Endodermal cell (in vitro differentiated cells): ENCODE measurements around the gene BICD1. TPM values are rescaled to one million over a fixed set of nuclear protein-coding genes. Genes with fewer than 3 reads are reported as not detected.

Experiments
- DNase-seq: peaks from one replicate; pipeline ENCODE4 v3.0.0-alpha.2; 2017
- H3K27ac ChIP-seq: 2 replicates; pipeline ENCODE4 v1.5.1; 2013; ENCODE audit warnings: mild to moderate bottlenecking, low read depth, low read length, moderate library complexity
- H3K27me3 ChIP-seq: 2 replicates; pipeline ENCODE4 v1.6.1; 2013; ENCODE audit warnings: mild to moderate bottlenecking, low read length, moderate library complexity; ENCODE audit not compliant: insufficient read depth, control insufficient read depth, poor library complexity, severe bottlenecking
- H3K36me3 ChIP-seq: 2 replicates; pipeline ENCODE4 v1.7.0; 2013; ENCODE audit warnings: mild to moderate bottlenecking, low read length, moderate library complexity; ENCODE audit not compliant: control insufficient read depth, insufficient read depth
- H3K4me1 ChIP-seq: one replicate; pipeline ENCODE4 v1.7.0; 2013; ENCODE audit warnings: low read length; ENCODE audit not compliant: control insufficient read depth, insufficient read depth
- H3K4me3 ChIP-seq: 2 replicates; pipeline ENCODE4 v1.5.1; 2013; ENCODE audit warnings: mild to moderate bottlenecking, low read length, moderate library complexity
- H3K9ac ChIP-seq: 2 replicates; pipeline ENCODE4 v1.6.1; 2013; ENCODE audit warnings: mild to moderate bottlenecking, low read length, moderate library complexity; ENCODE audit not compliant: poor library complexity, severe bottlenecking; ENCODE audit errors: extremely low read depth
- H3K9me3 ChIP-seq: 2 replicates; pipeline ENCODE4 v1.6.1; 2013; ENCODE audit warnings: mild to moderate bottlenecking, low read length, moderate library complexity; ENCODE audit not compliant: control insufficient read depth
- H3K27ac Mint-ChIP-seq: 2 replicates; pipeline ENCODE4 v1.8.0; 2020; ENCODE audit warnings: mixed read lengths
- H3K27me3 Mint-ChIP-seq: 2 replicates; pipeline ENCODE4 v1.8.0; 2021; ENCODE audit warnings: mild to moderate bottlenecking, mixed read lengths; ENCODE audit not compliant: insufficient read depth
- H3K36me3 Mint-ChIP-seq: 2 replicates; pipeline ENCODE4 v1.8.0; 2020; ENCODE audit warnings: low read depth, mixed read lengths
- H3K4me1 Mint-ChIP-seq: 2 replicates; pipeline ENCODE4 v1.8.0; 2020; ENCODE audit warnings: mixed read lengths
- H3K4me3 Mint-ChIP-seq: 2 replicates; pipeline ENCODE4 v1.8.0; 2020; ENCODE audit warnings: mild to moderate bottlenecking, moderate library complexity, mixed read lengths
- H3K9me3 Mint-ChIP-seq: 2 replicates; pipeline ENCODE4 v1.8.0; 2020; ENCODE audit warnings: mild to moderate bottlenecking, mixed read lengths
- CTCF ChIP-seq: fragments of 200-600 bp; sonication (generic); conservative IDR thresholded peaks from 2 replicates; pipeline ENCODE4 v1.5.0; 2021; ENCODE audit warnings: antibody characterized with exemption, mild to moderate bottlenecking
- WGBS, 2 experiments: methylation state at CpG; one replicate each; pipeline versions ENCODE4 v1.1.5 to v1.1.7; 2013; ENCODE audit warnings: missing lambda C conversion rate in 2 of 2, mixed read lengths in 1 of 2; ENCODE audit not compliant: insufficient coverage in 1 of 2, insufficient read length in 1 of 2; 5-methylcytosine and 5-hydroxymethylcytosine counted together
- total RNA-seq, 2 donors: library from RNA; stranded (reverse); fragmentation: NEBNext Ultra II Directional in 1 of 2; extraction: Animal tissue kit (Norgen Biotek cat#: 25700) in 1 of 2; gene quantifications; 2 replicates in 1 of 2; 3 replicates in 1 of 2; pipeline ENCODE4 v1.2.1, GENCODE V29; 2021

BICD1 gene
- total RNA-seq, 2 donors from 2014 or later, result 56.0 to 101 TPM

- no peak for TF ChIP-seq CTCF
- no peak overlapping the region for H3K4me3 Mint-ChIP-seq
- H3K4me1 Mint-ChIP-seq, result no peaks in the 10 kb centered on the region
- Histone ChIP-seq H3K36me3 (no peaks in the 10 kb centered on the region), H3K4me3 (no peak overlapping the region), H3K27me3 (no peaks in the 10 kb centered on the region), H3K4me1 (no peaks in the 10 kb centered on the region), H3K27ac (no peak overlapping the region), H3K9ac (no peak overlapping the region), H3K9me3 (peaks cover 46% of the 10 kb centered on the region)
- no peaks in the 10 kb centered on the region for H3K27me3 Mint-ChIP-seq
- 98 to 100% methylated on average over 1 to 2 of the region's 2 CpGs for WGBS, 2 experiments
- H3K36me3 Mint-ChIP-seq, result peaks cover 53% of the 10 kb centered on the region
- no peak overlapping the region for H3K27ac Mint-ChIP-seq
- peaks cover 29% of the 10 kb centered on the region for H3K9me3 Mint-ChIP-seq
- DNase-seq, result no peak
Observed at GRCh38 chr12:32201096-32201495, 94.4 kb downstream of the BICD1 start.

GRCh38 chr12:32201976-32202375 lies 95.3 kb downstream of the BICD1 start:
- H3K9me3 ChIP-seq, result peaks cover 38% of the 10 kb centered on the region
- no peak overlapping the region for H3K4me3 ChIP-seq
- no peaks in the 10 kb centered on the region for H3K36me3 ChIP-seq
- H3K27ac Mint-ChIP-seq, result no peak overlapping the region
- H3K9me3 Mint-ChIP-seq, result peaks cover 24% of the 10 kb centered on the region
- H3K27me3 ChIP-seq, result no peaks in the 10 kb centered on the region
- H3K4me3 Mint-ChIP-seq, result no peak overlapping the region
- peaks cover 49% of the 10 kb centered on the region for H3K36me3 Mint-ChIP-seq
- no peaks in the 10 kb centered on the region for H3K4me1 Mint-ChIP-seq
- 88 to 98% methylated on average over 1 of the region's 1 CpG for WGBS, 2 experiments
- DNase-seq, result no peak
- no peak overlapping the region for H3K9ac ChIP-seq
- no peaks in the 10 kb centered on the region for H3K4me1 ChIP-seq
- H3K27me3 Mint-ChIP-seq, result no peaks in the 10 kb centered on the region
- H3K27ac ChIP-seq, result no peak overlapping the region
- TF ChIP-seq CTCF, result no peak

- DNase-seq, result no peak
- Histone ChIP-seq H3K27me3 (no peaks in the 10 kb centered on the region), H3K27ac (no peak overlapping the region), H3K36me3 (no peaks in the 10 kb centered on the region), H3K9me3 (peaks cover 12% of the 10 kb centered on the region), H3K4me1 (no peaks in the 10 kb centered on the region), H3K9ac (no peak overlapping the region), H3K4me3 (no peak overlapping the region)
- H3K27ac Mint-ChIP-seq, result no peak overlapping the region
- H3K36me3 Mint-ChIP-seq, result peaks cover 29% of the 10 kb centered on the region
- no peaks in the 10 kb centered on the region for H3K27me3 Mint-ChIP-seq
- peaks cover 8% of the 10 kb centered on the region for H3K9me3 Mint-ChIP-seq
- peaks cover 1% of the 10 kb centered on the region for H3K4me1 Mint-ChIP-seq
- no peak overlapping the region for H3K4me3 Mint-ChIP-seq
- WGBS, 2 experiments, result 88 to 100% methylated on average over 1 to 3 of the region's 3 CpGs
- no peak for TF ChIP-seq CTCF
Observed at GRCh38 chr12:32205731-32206130, 99.1 kb downstream of the BICD1 start.
